Right ventricle myocardium inferior (tissue), 1 donor: ENCODE results near the gene KRTCAP2. TPM values are rescaled to one million over a fixed set of nuclear protein-coding genes. Genes with fewer than 3 reads are reported as not detected.

Experiments
- ATAC-seq: fragments of 200-7000 bp; cut with Tn5 transposase; one replicate; pipeline ENCODE4 v1.9.1; 2020; ENCODE audit warnings: mild to moderate bottlenecking, moderate library complexity
- DNase-seq: peaks from one replicate; pipeline ENCODE4 v3.0.0; 2021; ENCODE audit errors: missing footprints
- intact Hi-C: fragments of 100-400 bp; cut with DNase I; formaldehyde crosslinking; loops from one replicate; pipeline ENCODE4 v1.11.0; 2022
- total RNA-seq: library from RNA; stranded (reverse); fragmentation: NEBNext Ultra II Directional; extraction: Animal tissue kit (Norgen Biotek cat#: 25700); gene quantifications from one replicate; pipeline ENCODE4 v1.2.1, GENCODE V29; 2021
- donor health status: DM: no; HTN: yes; CAD: no; lungs with severe emphysema.

The KRTCAP2 gene
- total RNA-seq, 1 donor from 2014 or later: 118 TPM

GRCh38 chr1:155127967-155128754 is 44.9 kb downstream of the KRTCAP2 start:
- ATAC-seq: no peak
- intact Hi-C loops: loop anchor here (2.0 kb wide), 2 partner anchors 33 to 39 kb away; no protein-coding TSS in a partner anchor
- DNase-seq: no peak

GRCh38 chr1:155127105-155127966 is 45.8 kb downstream of the KRTCAP2 start, which contains the start of gene EFNA1:
TSS of gene EFNA1 (plus strand) at chr1:155127876. CDS start at chr1:155127978, 102 bp downstream.
- intact Hi-C loops: loop anchor here (2.0 kb wide), 1 partner anchor 33 kb away; no protein-coding TSS in a partner anchor
- peak; percentile 66 for ATAC-seq
- DNase-seq: peak; percentile 82

GRCh38 chr1:155126556-155127104 is 46.5 kb downstream of the KRTCAP2 start:
- peak; percentile 0 for ATAC-seq
- DNase-seq: no peak
- intact Hi-C loops: loop anchor here (2.0 kb wide), 1 partner anchor 32 kb away; no protein-coding TSS in a partner anchor

GRCh38 chr1:155125946-155126555 is 47.1 kb downstream of the KRTCAP2 start:
- peak; percentile 21 for ATAC-seq
- DNase-seq: peak; percentile 76
- intact Hi-C loops: loop anchor here (2.0 kb wide), 1 partner anchor 31 kb away; no protein-coding TSS in a partner anchor

- DNase-seq: no peak
- intact Hi-C loops: no loop called here
- no peak for ATAC-seq
Measured at GRCh38 chr1:155125511-155125945, 47.6 kb downstream of the KRTCAP2 start.

GRCh38 chr1:155124503-155125463 is 48.3 kb downstream of the KRTCAP2 start:
- DNase-seq: no peak
- intact Hi-C loops: no loop called here
- ATAC-seq: no peak

- intact Hi-C loops: no loop called here
- DNase-seq: no peak
- no peak for ATAC-seq
Measured at GRCh38 chr1:155123801-155124200, 49.3 kb downstream of the KRTCAP2 start.

GRCh38 chr1:155122308-155122707 is 50.8 kb downstream of the KRTCAP2 start:
- ATAC-seq (no peak), DNase-seq (no peak)
- intact Hi-C loops: no loop called here

GRCh38 chr1:155121249-155121648 is 51.9 kb downstream of the KRTCAP2 start:
- intact Hi-C loops: no loop called here
- ATAC-seq (no peak), DNase-seq (no peak)

GRCh38 chr1:155120253-155120652 is 52.9 kb downstream of the KRTCAP2 start:
- ATAC-seq (no peak), DNase-seq (no peak)
- intact Hi-C loops: no loop called here

Other genes with a start within 250 kb of the KRTCAP2 start
- gene PMVK, start 236.6 kb downstream of the KRTCAP2 start, total RNA-seq: 71.1 TPM
- 55.9 TPM for gene PBXIP1, start 217.2 kb downstream of the KRTCAP2 start, total RNA-seq
- gene PYGO2, start 211.5 kb downstream of the KRTCAP2 start, total RNA-seq: 16.0 TPM
- gene SHC1, start 202.6 kb downstream of the KRTCAP2 start, total RNA-seq: 60.4 TPM
- gene CKS1B, start 198.6 kb downstream of the KRTCAP2 start, total RNA-seq: 22.2 TPM
- 30.8 TPM for gene FLAD1, start 190.0 kb downstream of the KRTCAP2 start, total RNA-seq
- not detected for gene LENEP, start 179.7 kb downstream of the KRTCAP2 start, total RNA-seq
- gene ZBTB7B, start 170.5 kb downstream of the KRTCAP2 start, total RNA-seq: 53.3 TPM
- 0.35 TPM for gene DCST2, start 139.5 kb downstream of the KRTCAP2 start, total RNA-seq
- not detected for gene DCST1, start 139.5 kb downstream of the KRTCAP2 start, total RNA-seq
- gene ADAM15, start 122.0 kb downstream of the KRTCAP2 start, total RNA-seq: 101 TPM
- gene EFNA4, start 109.6 kb downstream of the KRTCAP2 start, total RNA-seq: 2.1 TPM
- gene EFNA3, start 94.5 kb downstream of the KRTCAP2 start, total RNA-seq: 1.1 TPM
- 43.9 TPM for gene EFNA1, start 45.4 kb downstream of the KRTCAP2 start, total RNA-seq
- 9.3 TPM for gene SLC50A1, start 37.5 kb downstream of the KRTCAP2 start, total RNA-seq
- gene DPM3, start 32.8 kb downstream of the KRTCAP2 start, total RNA-seq: 55.7 TPM
- 0.16 TPM for gene TRIM46, start 545 bp upstream of the KRTCAP2 start, total RNA-seq
- 5.7 TPM for gene THBS3, start 34.6 kb upstream of the KRTCAP2 start, total RNA-seq
- 16.5 TPM for gene MTX1, start 35.4 kb upstream of the KRTCAP2 start, total RNA-seq
- gene ENTREP3, start 82.2 kb upstream of the KRTCAP2 start, total RNA-seq: 14.5 TPM
- 55.4 TPM for gene SCAMP3, start 89.1 kb upstream of the KRTCAP2 start, total RNA-seq
- 20.9 TPM for gene CLK2, start 100.2 kb upstream of the KRTCAP2 start, total RNA-seq
- gene HCN3, start 104.2 kb upstream of the KRTCAP2 start, total RNA-seq: 1.8 TPM
- not detected for gene PKLR, start 128.1 kb upstream of the KRTCAP2 start, total RNA-seq
- gene FDPS, start 135.6 kb upstream of the KRTCAP2 start, total RNA-seq: 80.0 TPM
- 24.3 TPM for gene RUSC1, start 147.6 kb upstream of the KRTCAP2 start, total RNA-seq